Endodermal cell (in vitro differentiated cells): ENCODE measurements around the gene UGT3A1. TPM values are rescaled to one million over a fixed set of nuclear protein-coding genes. Genes with fewer than 3 reads are reported as not detected.

Experiments
- DNase-seq: peaks from one replicate; pipeline ENCODE4 v3.0.0-alpha.2; 2017
- H3K27ac ChIP-seq: 2 replicates; pipeline ENCODE4 v1.5.1; 2013; ENCODE audit warnings: mild to moderate bottlenecking, low read depth, low read length, moderate library complexity
- H3K27me3 ChIP-seq: 2 replicates; pipeline ENCODE4 v1.6.1; 2013; ENCODE audit warnings: mild to moderate bottlenecking, low read length, moderate library complexity; ENCODE audit not compliant: insufficient read depth, control insufficient read depth, poor library complexity, severe bottlenecking
- H3K36me3 ChIP-seq: 2 replicates; pipeline ENCODE4 v1.7.0; 2013; ENCODE audit warnings: mild to moderate bottlenecking, low read length, moderate library complexity; ENCODE audit not compliant: control insufficient read depth, insufficient read depth
- H3K4me1 ChIP-seq: one replicate; pipeline ENCODE4 v1.7.0; 2013; ENCODE audit warnings: low read length; ENCODE audit not compliant: control insufficient read depth, insufficient read depth
- H3K4me3 ChIP-seq: 2 replicates; pipeline ENCODE4 v1.5.1; 2013; ENCODE audit warnings: mild to moderate bottlenecking, low read length, moderate library complexity
- H3K9ac ChIP-seq: 2 replicates; pipeline ENCODE4 v1.6.1; 2013; ENCODE audit warnings: mild to moderate bottlenecking, low read length, moderate library complexity; ENCODE audit not compliant: poor library complexity, severe bottlenecking; ENCODE audit errors: extremely low read depth
- H3K9me3 ChIP-seq: 2 replicates; pipeline ENCODE4 v1.6.1; 2013; ENCODE audit warnings: mild to moderate bottlenecking, low read length, moderate library complexity; ENCODE audit not compliant: control insufficient read depth
- H3K27ac Mint-ChIP-seq: 2 replicates; pipeline ENCODE4 v1.8.0; 2020; ENCODE audit warnings: mixed read lengths
- H3K27me3 Mint-ChIP-seq: 2 replicates; pipeline ENCODE4 v1.8.0; 2021; ENCODE audit warnings: mild to moderate bottlenecking, mixed read lengths; ENCODE audit not compliant: insufficient read depth
- H3K36me3 Mint-ChIP-seq: 2 replicates; pipeline ENCODE4 v1.8.0; 2020; ENCODE audit warnings: low read depth, mixed read lengths
- H3K4me1 Mint-ChIP-seq: 2 replicates; pipeline ENCODE4 v1.8.0; 2020; ENCODE audit warnings: mixed read lengths
- H3K4me3 Mint-ChIP-seq: 2 replicates; pipeline ENCODE4 v1.8.0; 2020; ENCODE audit warnings: mild to moderate bottlenecking, moderate library complexity, mixed read lengths
- H3K9me3 Mint-ChIP-seq: 2 replicates; pipeline ENCODE4 v1.8.0; 2020; ENCODE audit warnings: mild to moderate bottlenecking, mixed read lengths
- WGBS, 2 experiments: methylation state at CpG; one replicate each; pipeline versions ENCODE4 v1.1.5 to v1.1.7; 2013; ENCODE audit warnings: missing lambda C conversion rate in 2 of 2, mixed read lengths in 1 of 2; ENCODE audit not compliant: insufficient coverage in 1 of 2, insufficient read length in 1 of 2; 5-methylcytosine and 5-hydroxymethylcytosine counted together
- total RNA-seq, 2 donors: library from RNA; stranded (reverse); fragmentation: NEBNext Ultra II Directional in 1 of 2; extraction: Animal tissue kit (Norgen Biotek cat#: 25700) in 1 of 2; gene quantifications; 2 replicates in 1 of 2; 3 replicates in 1 of 2; pipeline ENCODE4 v1.2.1, GENCODE V29; 2021
- TF ChIP-seq, protein P1 (sequence below): fragments of 200-600 bp; sonication (generic); conservative IDR thresholded peaks from 2 replicates; pipeline ENCODE4 v1.5.0; 2021; ENCODE audit warnings: antibody characterized with exemption, mild to moderate bottlenecking

Gene UGT3A1
- total RNA-seq, 2 donors from 2014 or later: 4.7 to 10.6 TPM

GRCh38 chr5:35902046-35902672 lies 89.0 kb downstream of the UGT3A1 start:
- no peak overlapping the region for H3K9ac ChIP-seq
- Mint-ChIP-seq H3K27me3 (peaks cover 12% of the 10 kb centered on the region), H3K4me3 (no peak overlapping the region), H3K9me3 (peaks cover 14% of the 10 kb centered on the region), H3K27ac (no peak overlapping the region), H3K4me1 (peaks cover 1% of the 10 kb centered on the region), H3K36me3 (no peaks in the 10 kb centered on the region)
- no peak overlapping the region for H3K27ac ChIP-seq
- DNase-seq: no peak
- H3K9me3 ChIP-seq: peaks cover 28% of the 10 kb centered on the region
- H3K4me1 ChIP-seq: no peaks in the 10 kb centered on the region
- no peaks in the 10 kb centered on the region for H3K27me3 ChIP-seq
- no peak overlapping the region for H3K4me3 ChIP-seq
- WGBS, 2 experiments: 80 to 91% methylated on average over 1 to 2 of the region's 2 CpGs
- TF ChIP-seq, protein P1, sequence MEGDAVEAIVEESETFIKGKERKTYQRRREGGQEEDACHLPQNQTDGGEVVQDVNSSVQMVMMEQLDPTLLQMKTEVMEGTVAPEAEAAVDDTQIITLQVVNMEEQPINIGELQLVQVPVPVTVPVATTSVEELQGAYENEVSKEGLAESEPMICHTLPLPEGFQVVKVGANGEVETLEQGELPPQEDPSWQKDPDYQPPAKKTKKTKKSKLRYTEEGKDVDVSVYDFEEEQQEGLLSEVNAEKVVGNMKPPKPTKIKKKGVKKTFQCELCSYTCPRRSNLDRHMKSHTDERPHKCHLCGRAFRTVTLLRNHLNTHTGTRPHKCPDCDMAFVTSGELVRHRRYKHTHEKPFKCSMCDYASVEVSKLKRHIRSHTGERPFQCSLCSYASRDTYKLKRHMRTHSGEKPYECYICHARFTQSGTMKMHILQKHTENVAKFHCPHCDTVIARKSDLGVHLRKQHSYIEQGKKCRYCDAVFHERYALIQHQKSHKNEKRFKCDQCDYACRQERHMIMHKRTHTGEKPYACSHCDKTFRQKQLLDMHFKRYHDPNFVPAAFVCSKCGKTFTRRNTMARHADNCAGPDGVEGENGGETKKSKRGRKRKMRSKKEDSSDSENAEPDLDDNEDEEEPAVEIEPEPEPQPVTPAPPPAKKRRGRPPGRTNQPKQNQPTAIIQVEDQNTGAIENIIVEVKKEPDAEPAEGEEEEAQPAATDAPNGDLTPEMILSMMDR: no peak
- H3K36me3 ChIP-seq: no peaks in the 10 kb centered on the region

Other genes starting within 250 kb of the UGT3A1 start
- gene IL7R, start 134.5 kb downstream of the UGT3A1 start, total RNA-seq: under 1 TPM; 0.69 to 0.79 TPM
- gene CAPSL, start 52.8 kb downstream of the UGT3A1 start, total RNA-seq: not detected
- gene UGT3A2, start 75.5 kb upstream of the UGT3A1 start, total RNA-seq: 10 to 100 TPM; 15.5 to 25.3 TPM
- 1 to 10 TPM; 5.5 to 7.4 TPM for gene LMBRD2, start 160.5 kb upstream of the UGT3A1 start, total RNA-seq
- gene SKP2, start 160.7 kb upstream of the UGT3A1 start, total RNA-seq: 10 to 100 TPM; 82.2 to 91.1 TPM